Gastroesophageal sphincter (tissue), 4 donors: ENCODE results near the gene MRPL44. TPM values are rescaled to one million over a fixed set of nuclear protein-coding genes. Genes with fewer than 3 reads are reported as not detected.

ENCODE experiments used
- ATAC-seq: fragments of 150-250 bp; one replicate; pipeline ENCODE4 v1.9.1; 2016; ENCODE audit warnings: mild to moderate bottlenecking, moderate library complexity
- H3K27ac ChIP-seq, 4 donors: fragments of 200-600 bp; sonication (generic) in 3 of 4; 1 replicate in 3 of 4; 2 replicates in 1 of 4; pipeline ENCODE4 v1.5.1; 2016 to 2019
- H3K27me3 ChIP-seq: fragments of 200-600 bp; sonication (generic); one replicate; pipeline ENCODE4 v1.5.1; 2019
- H3K36me3 ChIP-seq, 2 donors: fragments of 200-600 bp; sonication (generic); one replicate each; pipeline ENCODE4 v1.5.1; 2019; ENCODE audit warnings: control low read depth in 1 of 2
- H3K4me1 ChIP-seq, 3 donors: fragments of 200-600 bp; sonication (generic); 1 replicate in 2 of 3; 2 replicates in 1 of 3; pipeline ENCODE4 v1.5.1; 2016 to 2019; ENCODE audit warnings: control low read depth in 2 of 3
- H3K4me3 ChIP-seq, 2 donors: fragments of 200-600 bp; sonication (generic); one replicate each; pipeline ENCODE4 v1.5.1; 2019; ENCODE audit warnings: mild to moderate bottlenecking in 1 of 2, moderate library complexity in 1 of 2
- H3K9me3 ChIP-seq, 3 donors: fragments of 200-600 bp; sonication (generic); one replicate each; pipeline ENCODE4 v1.5.1; 2017 to 2019; ENCODE audit warnings: control low read depth in 2 of 3
- CTCF ChIP-seq, 4 experiments: fragments of 200-600 bp in 2 of 4; fragments of 450-650 bp in 2 of 4; sonication (generic) in 1 of 4; IDR thresholded peaks; one replicate each; pipeline ENCODE4 v1.5.1; 2017 to 2019; ENCODE audit warnings: antibody characterized with exemption in 4 of 4, mild to moderate bottlenecking in 2 of 4, moderate library complexity in 2 of 4
- EP300 ChIP-seq: sonication (generic); formaldehyde crosslinking; IDR thresholded peaks from one replicate; pipeline ENCODE4 v1.6.1; 2017; ENCODE audit warnings: antibody characterized with exemption, mild to moderate bottlenecking
- POLR2A ChIP-seq, 2 donors: fragments of 450-650 bp; IDR thresholded peaks; one replicate each; pipeline ENCODE4 v1.6.1; 2017; ENCODE audit warnings: antibody characterized with exemption in 2 of 2, mild to moderate bottlenecking in 2 of 2, moderate library complexity in 1 of 2
- POLR2AphosphoS5 ChIP-seq: sonication (generic); formaldehyde crosslinking; IDR thresholded peaks from one replicate; pipeline ENCODE4 v1.6.1; 2017; ENCODE audit warnings: antibody characterized with exemption
- WGBS, 2 donors: methylation state at CpG; one replicate each; pipeline ENCODE4 v1.1.5; 2018; ENCODE audit warnings: low coverage in 1 of 2; 5-methylcytosine and 5-hydroxymethylcytosine counted together
- total RNA-seq, 4 donors: library from RNA; depleted of rRNA; stranded (reverse); fragments of >200 nt; gene quantifications; one replicate each; pipeline ENCODE4 v1.1.0, GENCODE V29; 2016

The MRPL44 gene
- total RNA-seq, 4 donors from 2014 or later: 20.3 to 41.8 (median 23.5) TPM

DNA sequence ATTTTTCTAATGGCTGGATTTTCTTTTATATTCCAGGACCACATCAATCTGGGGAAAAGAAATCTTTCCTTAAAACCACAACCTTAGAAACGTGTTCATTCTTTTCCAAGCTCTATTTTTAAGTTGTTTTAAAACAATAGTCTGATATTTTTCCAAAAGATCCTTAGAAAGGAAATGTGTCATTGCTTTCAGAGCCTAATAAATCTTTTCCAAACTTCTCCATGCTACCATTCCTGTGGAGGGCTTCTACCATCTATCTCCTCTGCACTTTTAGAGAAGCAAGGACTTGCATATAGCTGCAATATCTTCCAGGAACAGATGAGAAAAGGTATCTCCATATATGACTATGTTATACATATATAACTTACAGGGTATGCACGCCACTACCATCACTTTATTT lies 33.3 kb upstream of the MRPL44 start:
- WGBS, 2 donors: 44 to 58% methylated on average over 2 of the region's 2 CpGs
- ATAC-seq: no peak
- TF ChIP-seq POLR2A (IDR thresholded peaks at IDR 0.05) (no peak), POLR2AphosphoS5 (no peak), EP300 (no peak), CTCF (IDR thresholded peaks at IDR 0.05) (no peak)
- Histone ChIP-seq H3K4me1 (peaks cover 0 to 17% (median 0%) of the 10 kb centered on the region in 3 donors), H3K27me3 (no peaks in the 10 kb centered on the region), H3K4me3 (no peak overlapping the region), H3K36me3 (no peaks in the 10 kb centered on the region), H3K9me3 (peaks cover 0 to 14% (median 0%) of the 10 kb centered on the region in 3 donors), H3K27ac (no peak overlapping the region)

DNA sequence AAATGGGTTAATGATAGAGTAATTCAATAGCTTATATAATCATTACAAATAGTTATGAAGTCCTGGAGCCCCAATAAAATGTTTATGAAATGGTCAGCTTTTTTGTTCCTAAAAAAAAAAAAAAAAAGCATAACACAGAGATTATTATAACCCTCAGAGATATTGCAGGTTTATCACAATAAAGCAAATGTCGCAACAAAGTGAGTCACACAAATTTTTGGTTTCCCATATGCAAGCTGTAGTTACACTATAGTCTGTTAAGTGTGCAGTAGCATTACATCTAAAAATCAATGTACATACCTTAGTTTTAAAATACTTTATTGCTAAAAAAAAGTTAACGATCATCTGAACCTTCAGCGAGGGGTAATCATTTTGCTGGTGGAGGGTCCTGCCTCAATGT lies 32.2 kb upstream of the MRPL44 start:
- peaks cover 0 to 21% (median 0%) of the 10 kb centered on the region in 3 donors for H3K4me1 ChIP-seq
- no peak for ATAC-seq
- TF ChIP-seq EP300 (no peak), POLR2A (IDR thresholded peaks at IDR 0.05) (no peak), POLR2AphosphoS5 (no peak), CTCF (IDR thresholded peaks at IDR 0.05) (no peak)
- H3K4me3 ChIP-seq: no peak overlapping the region
- H3K36me3 ChIP-seq: no peaks in the 10 kb centered on the region
- no peaks in the 10 kb centered on the region for H3K27me3 ChIP-seq
- H3K27ac ChIP-seq: no peak overlapping the region
- H3K9me3 ChIP-seq: peaks cover 0 to 14% (median 0%) of the 10 kb centered on the region in 3 donors
- WGBS, 2 donors: 91 to 93% methylated on average over 3 of the region's 3 CpGs

DNA sequence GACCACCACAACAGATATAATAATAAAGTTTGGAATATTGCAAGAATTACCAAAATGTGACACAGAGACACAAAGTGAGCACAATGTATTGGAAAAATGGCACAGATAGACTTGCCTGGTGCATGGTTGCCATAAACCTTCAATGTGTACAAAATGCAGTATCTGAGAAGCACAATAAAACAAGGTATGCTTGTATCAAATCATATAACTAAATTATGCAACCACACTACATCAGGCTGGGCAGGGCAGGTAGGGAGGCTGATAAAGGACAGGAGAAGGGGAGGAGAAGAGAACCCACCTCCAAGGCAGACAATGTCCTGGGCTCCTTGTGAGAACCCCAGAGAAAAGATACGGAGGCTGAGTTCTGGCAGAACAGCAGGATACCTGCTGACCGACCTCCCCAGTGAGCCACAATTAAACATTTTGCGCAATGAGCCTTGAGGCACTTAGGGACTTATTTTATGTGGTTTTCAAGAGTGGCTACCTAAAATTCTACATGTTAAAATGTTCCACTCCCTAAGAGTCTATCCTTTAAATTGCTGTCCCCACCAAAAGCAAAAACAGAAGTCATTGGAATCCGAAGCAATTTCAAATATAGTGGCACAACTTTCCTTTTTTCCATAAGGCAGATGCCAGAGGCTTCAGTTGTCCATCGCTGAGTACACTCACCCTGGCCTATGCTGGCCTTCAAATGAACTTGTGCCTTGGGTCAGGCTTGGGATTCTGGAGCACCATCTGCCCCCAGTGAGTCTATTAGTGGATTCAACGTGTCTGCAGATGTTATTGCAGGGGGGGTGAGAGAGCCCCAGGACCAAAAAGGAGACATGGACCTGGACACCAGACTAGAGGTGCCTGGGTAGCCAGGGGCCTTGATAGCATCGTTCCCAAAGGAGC lies 28.9 kb upstream of the MRPL44 start:
- TF ChIP-seq EP300 (no peak), POLR2A (IDR thresholded peaks at IDR 0.05) (no peak), CTCF (IDR thresholded peaks at IDR 0.05) (no peak), POLR2AphosphoS5 (no peak)
- peaks cover 0 to 36% (median 5%) of the 10 kb centered on the region in 3 donors for H3K4me1 ChIP-seq
- H3K9me3 ChIP-seq: peaks cover 0 to 14% (median 0%) of the 10 kb centered on the region in 3 donors
- ATAC-seq: no peak
- no peak overlapping the region for H3K27ac ChIP-seq
- WGBS, 2 donors: 92 to 100% methylated on average over 5 to 6 of the region's 7 CpGs
- H3K36me3 ChIP-seq: no peaks in the 10 kb centered on the region
- no peaks in the 10 kb centered on the region for H3K27me3 ChIP-seq
- H3K4me3 ChIP-seq: no peak overlapping the region

DNA sequence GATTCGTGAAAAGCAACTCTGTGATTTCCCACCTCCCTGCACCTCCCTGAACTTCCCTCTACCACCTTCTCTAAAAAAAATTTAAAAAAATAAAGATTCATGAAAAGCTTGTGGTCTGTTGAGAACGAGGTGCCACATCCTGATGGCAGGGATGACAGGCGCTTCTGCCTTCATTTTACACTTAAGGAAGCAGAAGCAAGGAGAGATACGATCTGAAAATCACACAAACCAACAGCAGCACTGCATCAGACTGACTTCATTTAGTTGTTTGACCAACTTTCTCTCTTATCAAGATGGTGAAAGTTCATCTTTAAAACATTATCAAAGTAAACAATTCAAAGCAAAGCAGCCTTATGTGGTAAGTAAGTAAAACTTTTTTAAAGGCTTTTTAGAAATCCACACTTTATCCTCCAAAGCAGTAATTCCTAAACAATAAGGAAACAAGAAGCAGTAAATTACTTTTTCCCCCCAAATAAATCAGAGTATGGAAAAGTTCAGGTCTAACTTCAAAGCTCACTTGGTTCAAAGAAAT lies 27.6 kb upstream of the MRPL44 start:
- H3K9me3 ChIP-seq: peaks cover 0 to 14% (median 0%) of the 10 kb centered on the region in 3 donors
- no peaks in the 10 kb centered on the region for H3K36me3 ChIP-seq
- TF ChIP-seq CTCF (IDR thresholded peaks at IDR 0.05) (no peak), POLR2A (IDR thresholded peaks at IDR 0.05) (no peak), EP300 (no peak), POLR2AphosphoS5 (no peak)
- no peak for ATAC-seq
- WGBS, 2 donors: 43 to 48% methylated on average over 1 to 3 of the region's 4 CpGs
- H3K4me1 ChIP-seq: peaks cover 0 to 47% (median 8%) of the 10 kb centered on the region in 3 donors
- no peak overlapping the region for H3K27ac ChIP-seq
- H3K27me3 ChIP-seq: no peaks in the 10 kb centered on the region
- no peak overlapping the region for H3K4me3 ChIP-seq
